DND-41 (cell line): Measurements from ENCODE around the gene RELA.

Source experiments
- CTCF ChIP-seq: IDR thresholded peaks from 2 replicates; pipeline ENCODE4 v1.5.1; 2012; ENCODE audit warnings: borderline replicate concordance, low read length, moderate library complexity, mild to moderate bottlenecking; ENCODE audit not compliant: poor library complexity, severe bottlenecking; ENCODE audit errors: extremely low read depth
- EZH2 ChIP-seq: IDR thresholded peaks from 3 replicates; pipeline ENCODE4 v1.6.1; 2012; ENCODE audit warnings: borderline replicate concordance, low read depth, mild to moderate bottlenecking, moderate library complexity, low read length, inconsistent platforms; ENCODE audit not compliant: severe bottlenecking

GRCh38 chr11:65680192-65680743 lies 17.6 kb upstream of the RELA start:
- TF ChIP-seq EZH2, result no peak
- TF ChIP-seq CTCF, result no peak
